Measurements from ENCODE around the gene POTEB.
"Not testable (repeated sequence)": the region's sequence is repeated elsewhere in the genome, so short reads cannot be mapped to it uniquely, and the experiment has no call there.

POTEB gene

DNA sequence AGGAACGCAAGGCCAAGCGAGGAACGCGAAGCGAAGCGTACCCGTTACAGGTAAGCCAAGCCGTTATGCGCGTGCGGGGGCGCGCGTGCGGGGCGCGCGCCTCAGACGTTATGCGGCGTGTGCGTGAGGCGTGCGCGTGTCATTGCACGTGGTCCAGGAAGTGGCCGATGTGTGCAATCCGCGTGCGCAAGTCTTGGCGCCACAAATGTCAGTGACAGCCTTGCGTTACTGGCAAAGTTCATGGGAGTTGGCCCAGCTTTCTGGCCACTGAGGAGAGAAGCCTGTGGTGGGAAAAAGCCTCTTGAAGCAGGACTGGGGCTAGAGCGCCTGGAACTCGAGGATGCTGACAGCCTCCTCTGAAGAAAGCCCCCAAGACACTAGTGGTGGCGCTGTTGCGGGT lies at the start of gene POTEB:
TSS of gene POTEB (minus strand) at position 101 of the 400 bp plus-strand sequence. CDS start 489 bp downstream, outside the sequence.
- not testable (repeated sequence) for DNase-seq (ENCODE audit: low read depth)

GRCh38 chr15:21890955-21891354 lies 13.4 kb upstream of the POTEB start:
- DNase-seq (ENCODE audit: low read depth), result not testable (repeated sequence)

- not testable (repeated sequence) for DNase-seq (ENCODE audit: low read depth)
Observed at GRCh38 chr15:21889542-21889941, 12.0 kb upstream of the POTEB start.

DNA sequence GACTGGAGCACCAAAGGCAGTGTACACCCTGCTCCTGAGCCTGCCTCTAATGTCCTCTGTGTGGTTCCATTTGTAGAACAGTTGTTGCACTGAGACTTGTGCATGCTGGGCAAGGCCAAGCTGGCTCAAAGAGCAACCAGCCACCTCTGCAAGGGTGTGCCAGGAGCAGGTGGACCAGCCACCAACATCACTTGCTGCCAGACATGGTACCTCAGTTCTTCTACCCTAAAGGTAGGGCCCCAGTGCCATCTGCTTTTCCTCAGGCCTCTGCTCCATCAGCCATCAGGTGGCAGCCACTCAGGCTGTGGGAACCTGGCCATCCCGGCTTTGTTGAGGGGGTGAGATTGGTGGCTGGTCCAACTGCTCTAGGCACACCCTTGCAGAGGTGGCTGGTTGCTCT lies 38.7 kb downstream of the POTEB start:
- DNase-seq (ENCODE audit: low read depth), result not testable (repeated sequence)
